Activated CD4-positive, alpha-beta T cell treated with anti-CD3 and anti-CD28 coated beads, Interleukin-2, amount 50 U/mL, for 24 hours (primary cell): ENCODE results near the gene GCG.

ENCODE experiments used
- DNase-seq, 2 donors: peaks; one replicate each; pipeline ENCODE4 v3.0.0-alpha.2; 2020; ENCODE audit warnings: low read depth in 1 of 2, low spot score in 1 of 2

The GCG gene

GRCh38 chr2:162152147-162152546 lies at the start of gene GCG:
Gene GCG (minus strand): TSS chr2:162152247. CDS start chr2:162149178, 3,069 bp downstream.
- no peak for DNase-seq

- no peak for DNase-seq
Observed at GRCh38 chr2:162200636-162201035, 48.6 kb upstream of the GCG start.

GRCh38 chr2:162199913-162200312 lies 47.9 kb upstream of the GCG start:
- DNase-seq, result no peak

DNA sequence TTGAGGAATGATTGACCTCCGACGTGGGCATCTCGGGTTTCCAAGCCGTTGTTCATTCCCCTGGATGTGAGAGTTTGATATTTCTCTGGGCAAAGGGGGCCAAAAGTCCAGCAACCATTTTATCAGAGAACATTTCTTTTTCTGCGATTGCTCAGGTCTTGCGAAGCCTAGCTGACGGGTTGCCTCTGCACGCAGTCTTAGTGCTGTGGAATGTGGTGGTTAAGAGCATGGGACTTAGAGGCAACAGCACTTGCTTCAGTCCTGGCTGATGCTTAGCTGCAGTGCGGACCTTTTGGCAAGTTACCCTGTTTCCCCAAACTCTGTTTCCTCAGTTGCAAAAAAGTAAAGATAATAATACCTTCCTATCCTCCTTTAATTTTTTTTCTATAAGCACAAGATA lies 46.2 kb upstream of the GCG start:
- no peak for DNase-seq

DNA sequence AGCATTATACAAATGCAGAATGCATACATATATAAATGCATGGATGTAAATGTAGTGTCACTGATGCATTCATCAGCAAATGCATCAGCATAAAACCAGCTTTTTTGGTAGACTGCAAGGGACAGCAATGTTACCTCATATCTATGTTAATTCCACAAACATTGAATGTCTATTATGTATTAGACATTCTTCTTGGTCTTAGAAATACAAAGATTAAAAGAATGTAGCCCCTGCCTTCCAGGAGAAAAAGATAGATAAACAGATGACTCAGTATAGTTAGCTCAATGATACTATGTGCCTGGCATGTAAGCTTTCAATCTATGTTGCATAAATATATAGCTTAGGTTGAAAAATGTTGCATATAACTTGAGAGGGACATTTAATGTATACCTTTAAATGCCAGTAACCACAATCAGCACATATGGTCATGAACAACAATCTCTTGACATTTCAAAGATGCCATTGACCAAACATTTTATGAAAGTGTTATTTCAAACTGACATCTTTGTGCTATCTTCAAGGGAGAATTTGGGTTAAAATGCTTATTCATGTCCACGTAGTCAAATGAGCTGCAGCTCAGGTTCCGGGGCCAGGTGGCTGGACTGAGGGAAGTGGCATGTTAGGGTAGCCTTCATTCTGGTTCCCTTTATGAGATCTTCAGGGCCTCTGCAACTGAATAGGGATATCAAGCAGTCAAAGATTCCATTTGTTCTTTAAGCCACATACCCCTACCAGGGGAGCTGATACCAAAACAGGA lies 45.2 kb upstream of the GCG start:
- no peak for DNase-seq

- DNase-seq, result no peak
Observed at GRCh38 chr2:162196638-162197037, 44.6 kb upstream of the GCG start.

- no peak for DNase-seq
Observed at GRCh38 chr2:162188451-162188850, 36.4 kb upstream of the GCG start.

GRCh38 chr2:162185541-162186232 lies 33.6 kb upstream of the GCG start:
- DNase-seq, result no peak

DNA sequence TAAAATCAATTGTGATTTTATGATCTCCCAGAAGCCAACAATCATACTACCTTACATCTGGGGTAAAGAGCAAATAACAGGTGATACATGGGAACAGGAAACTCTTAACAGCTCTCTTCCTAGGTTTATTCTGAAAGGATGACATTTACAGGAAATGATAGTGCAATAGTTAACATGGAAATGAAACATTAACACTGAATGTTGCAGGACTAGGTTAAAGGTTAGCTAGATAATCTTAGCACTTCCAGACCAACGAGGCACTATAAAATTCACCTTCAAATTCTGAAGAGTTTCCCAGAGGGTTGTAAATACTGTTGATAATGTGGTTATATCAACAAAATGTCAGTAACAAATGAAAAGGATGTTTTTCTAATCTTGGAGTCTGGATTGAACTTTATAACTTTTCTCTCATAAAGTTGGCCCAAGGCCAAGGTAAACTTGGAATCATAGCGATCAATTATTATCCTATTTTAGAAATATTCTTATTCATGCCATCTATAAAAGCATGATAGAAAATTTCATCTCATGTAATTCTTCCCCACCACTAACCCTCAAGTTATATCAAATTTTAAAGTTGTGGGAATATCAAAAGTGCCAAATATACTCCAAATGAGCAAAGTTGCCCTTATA lies 32.9 kb upstream of the GCG start:
- DNase-seq, result no peak

DNA sequence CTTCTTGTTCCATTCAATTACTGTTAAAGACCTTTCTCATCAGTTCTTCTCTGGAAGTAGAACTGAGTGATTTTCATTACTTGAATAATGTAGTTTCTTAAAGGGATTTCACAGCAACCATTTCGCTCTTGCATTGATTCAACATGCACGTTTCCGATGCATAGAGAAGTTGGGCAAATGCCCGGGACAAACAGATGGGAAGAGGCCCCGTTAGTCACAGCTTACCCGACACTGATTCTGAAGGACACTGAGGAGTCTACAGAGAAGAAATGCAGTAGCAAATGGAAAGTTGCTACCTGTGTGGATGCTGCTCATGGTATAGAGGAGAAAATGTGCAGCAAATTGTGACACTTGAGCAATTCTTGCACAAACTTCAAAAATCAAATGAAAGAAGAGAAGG lies 32.3 kb upstream of the GCG start:
- DNase-seq, result no peak

DNA sequence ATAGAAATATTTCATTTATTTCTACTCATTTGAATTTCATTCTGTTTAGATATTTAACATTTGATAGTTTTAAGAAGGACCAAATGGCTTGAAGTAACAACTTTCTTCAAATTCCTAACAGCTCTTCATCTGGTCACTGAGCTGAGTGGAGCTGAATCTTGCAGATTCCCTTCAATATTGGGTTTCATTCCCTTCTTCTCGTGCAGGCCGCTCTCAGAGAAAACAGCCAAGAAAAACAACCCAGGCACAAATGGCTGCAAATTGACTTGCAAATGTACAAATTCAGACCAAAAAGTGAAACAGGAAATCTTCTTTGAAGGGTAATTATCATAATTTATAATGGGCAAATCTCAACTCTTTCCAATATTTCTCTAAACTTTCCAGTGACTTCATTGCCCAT lies 30.3 kb upstream of the GCG start:
- no peak for DNase-seq

DNA sequence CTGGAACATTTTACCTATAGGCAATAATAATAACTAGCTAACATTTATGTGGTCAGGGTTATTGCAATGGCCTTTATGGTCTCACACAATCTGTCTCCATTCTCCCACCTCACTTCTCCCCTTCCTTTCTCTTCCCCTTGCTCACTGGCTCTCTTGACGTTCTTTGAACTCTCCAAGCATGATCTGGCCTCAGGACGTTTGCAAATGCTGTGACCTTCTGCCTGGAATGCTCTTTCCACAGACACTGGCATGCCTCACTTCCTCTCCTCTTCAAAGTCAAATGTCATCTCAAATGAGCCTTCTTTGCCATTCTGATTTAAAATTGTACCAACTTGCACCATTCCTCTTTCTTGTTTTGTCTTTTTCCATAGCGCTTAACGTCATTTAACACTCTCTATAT lies 25.3 kb upstream of the GCG start:
- DNase-seq, result no peak

GRCh38 chr2:162175714-162176113 lies 23.7 kb upstream of the GCG start:
- DNase-seq, result no peak

- DNase-seq, result no peak
Observed at GRCh38 chr2:162174746-162175145, 22.7 kb upstream of the GCG start.

DNA sequence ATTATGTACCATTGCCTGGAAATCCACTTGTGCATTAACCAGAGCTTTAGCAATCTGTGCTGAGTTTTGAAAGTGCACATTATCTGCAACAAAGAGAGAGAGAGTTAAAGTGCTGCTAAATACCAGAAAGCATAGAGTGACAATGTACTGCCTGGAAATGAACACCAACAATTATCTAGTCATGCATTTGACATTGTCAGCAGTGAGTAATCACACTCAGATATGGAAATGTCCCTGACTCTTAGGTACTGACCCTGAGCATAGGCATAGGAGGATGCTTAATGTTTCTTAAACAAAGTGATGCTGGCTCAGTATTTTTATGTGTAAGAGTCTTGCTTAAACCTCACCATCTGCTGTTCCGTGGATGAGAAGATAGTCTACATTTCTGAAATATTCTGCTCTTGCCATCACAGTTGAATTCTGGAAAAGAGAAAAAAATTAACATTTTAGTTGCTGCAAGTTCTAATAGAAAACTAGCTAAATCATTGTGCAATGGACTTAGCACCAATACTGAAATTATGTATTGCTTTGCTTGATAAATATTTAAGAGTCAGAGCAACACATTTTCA lies 20.8 kb upstream of the GCG start:
- DNase-seq, result no peak

DNA sequence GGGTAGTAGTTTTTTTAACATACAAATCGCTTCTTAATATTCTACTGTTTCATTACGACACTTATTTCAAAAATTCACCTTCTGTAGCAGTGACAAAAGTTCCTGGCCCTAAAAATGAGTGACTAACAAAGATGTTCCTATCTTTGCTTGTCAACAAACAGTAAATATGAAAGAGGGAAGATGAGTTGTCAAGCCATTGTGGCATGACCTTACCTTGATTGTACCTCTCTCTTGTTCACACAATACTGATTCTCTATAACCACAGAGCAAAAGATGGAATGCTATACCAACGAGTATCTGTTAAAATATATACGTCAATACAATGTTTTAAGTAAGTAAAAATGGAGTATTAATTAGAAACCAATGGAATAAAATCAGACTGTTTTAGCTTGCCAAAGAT lies 14.7 kb upstream of the GCG start:
- no peak for DNase-seq

GRCh38 chr2:162166174-162166573 lies 14.1 kb upstream of the GCG start:
- DNase-seq, result no peak

DNA sequence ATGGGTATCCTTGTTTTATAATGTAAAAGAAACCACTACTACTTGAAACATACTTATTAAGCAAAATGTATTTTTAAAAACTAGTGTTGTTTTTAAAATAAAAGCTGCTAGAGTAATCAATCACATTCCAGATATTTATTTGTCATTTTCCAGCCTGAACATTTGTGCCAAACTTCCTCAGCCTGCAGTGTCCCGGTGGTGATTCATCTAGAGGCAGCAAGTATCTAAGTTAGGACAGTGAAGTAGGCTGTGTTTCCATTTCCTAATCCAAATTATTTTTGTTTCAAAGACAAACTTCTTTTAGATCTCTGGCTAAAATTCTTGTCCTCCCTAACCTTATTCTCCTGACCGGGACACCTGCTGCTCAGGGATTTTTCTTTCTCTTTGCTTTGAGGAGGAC lies 12.8 kb upstream of the GCG start:
- no peak for DNase-seq

- DNase-seq, result no peak
Observed at GRCh38 chr2:162159446-162159845, 7.4 kb upstream of the GCG start.

DNA sequence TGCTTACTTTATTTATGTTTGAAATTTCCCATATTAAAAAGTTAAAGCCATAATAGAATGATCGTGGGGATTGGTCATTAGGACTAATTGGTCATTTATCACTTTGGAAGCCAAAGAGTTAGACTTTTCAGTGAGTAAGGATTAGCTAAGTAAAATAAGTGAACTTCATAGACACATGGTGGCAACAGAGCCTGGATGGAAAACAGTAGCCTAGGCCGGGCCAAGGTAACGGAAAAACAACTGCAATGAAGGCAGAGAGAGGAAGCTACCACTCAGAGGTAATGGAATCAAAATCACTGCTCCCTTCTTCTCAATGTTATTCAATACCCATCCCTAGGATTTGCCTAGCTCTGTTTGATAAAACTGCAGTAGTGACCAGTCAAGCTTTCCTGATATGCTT lies 4.1 kb upstream of the GCG start:
- DNase-seq, result no peak

GRCh38 chr2:162155093-162155492 lies 3.0 kb upstream of the GCG start:
- DNase-seq, result no peak

- DNase-seq, result peak; percentile 9 to 49
Observed at GRCh38 chr2:162153608-162154224, 1.7 kb upstream of the GCG start.
